ENCODE data around the gene FARP1. TPM values are rescaled to one million over a fixed set of nuclear protein-coding genes. Genes with fewer than 3 reads are reported as not detected.

Gene FARP1
- total RNA-seq, 2 donors from 2014 or later: 89.5 to 93.6 TPM

GRCh38 chr13:98470920-98471319 is 328.0 kb downstream of the FARP1 start:
- intact Hi-C loops (cut with DNase I): no loop called here
- H3K36me3 ChIP-seq (replicated peaks in 1 of 2; ENCODE audit: insufficient read depth in 1 of 2, low read depth in 2 of 2): no peaks in the 10 kb centered on the region
- 82 to 85% methylated on average over 6 of the region's 6 CpGs for WGBS, 2 donors
- H3K9me3 ChIP-seq: no peaks in the 10 kb centered on the region
- TF ChIP-seq CTCF (IDR thresholded peaks at IDR 0.05) (no peak), POLR2A (IDR thresholded peaks at IDR 0.05) (no peak)
- H3K4me3 ChIP-seq: no peak overlapping the region
- no peak overlapping the region for H3K27ac ChIP-seq
- ATAC-seq (no peak), DNase-seq (no peak)
- H3K4me1 ChIP-seq: peaks cover 55% of the 10 kb centered on the region
- H3K27me3 ChIP-seq: no peaks in the 10 kb centered on the region

- Histone ChIP-seq H3K27ac (peak overlapping the region in 1 of 4 donors; percentile 29), H3K27me3 (no peaks in the 10 kb centered on the region), H3K4me3 (no peak overlapping the region), H3K9me3 (no peaks in the 10 kb centered on the region), H3K4me1 (peaks cover 54% of the 10 kb centered on the region), H3K36me3 (replicated peaks in 1 of 2; ENCODE audit: insufficient read depth in 1 of 2, low read depth in 2 of 2) (no peaks in the 10 kb centered on the region)
- no peak for ATAC-seq
- DNase-seq: no peak
- TF ChIP-seq POLR2A (IDR thresholded peaks at IDR 0.05) (no peak), CTCF (IDR thresholded peaks at IDR 0.05) (no peak)
- WGBS, 2 donors: 86 to 89% methylated on average over 10 of the region's 10 CpGs
- intact Hi-C loops (cut with DNase I): no loop called here
These were observed 329.0 kb downstream of the FARP1 start for GRCh38 chr13:98471934-98472333.

GRCh38 chr13:98473135-98473787 is 330.4 kb downstream of the FARP1 start:
- Histone ChIP-seq H3K4me1 (peaks cover 50% of the 10 kb centered on the region), H3K36me3 (replicated peaks in 1 of 2; ENCODE audit: insufficient read depth in 1 of 2, low read depth in 2 of 2) (no peaks in the 10 kb centered on the region), H3K27me3 (no peaks in the 10 kb centered on the region), H3K9me3 (no peaks in the 10 kb centered on the region), H3K27ac (peak overlapping the region; percentile 46 to 83 (median 51)), H3K4me3 (no peak overlapping the region)
- peak; percentile 16 for ATAC-seq
- 17 to 25% methylated on average over 5 of the region's 5 CpGs for WGBS, 2 donors
- TF ChIP-seq POLR2A (IDR thresholded peaks at IDR 0.05): no peak
- no peak for TF ChIP-seq CTCF (IDR thresholded peaks at IDR 0.05)
- intact Hi-C loops (cut with DNase I): no loop called here
- peak in 3 of 4 donors; percentile 23 to 50 (median 36) for DNase-seq

- no peaks in the 10 kb centered on the region for H3K9me3 ChIP-seq
- H3K27ac ChIP-seq: peak overlapping the region; percentile 46 to 83 (median 51)
- WGBS, 2 donors: 12 to 26% methylated on average over 7 of the region's 7 CpGs
- H3K27me3 ChIP-seq: no peaks in the 10 kb centered on the region
- peaks cover 46% of the 10 kb centered on the region for H3K4me1 ChIP-seq
- no peak overlapping the region for H3K4me3 ChIP-seq
- ATAC-seq: peak; percentile 1
- intact Hi-C loops (cut with DNase I): no loop called here
- TF ChIP-seq CTCF (IDR thresholded peaks at IDR 0.05) (no peak), POLR2A (IDR thresholded peaks at IDR 0.05) (no peak)
- no peaks in the 10 kb centered on the region for H3K36me3 ChIP-seq (replicated peaks in 1 of 2; ENCODE audit: insufficient read depth in 1 of 2, low read depth in 2 of 2)
- DNase-seq: no peak
These were observed 330.9 kb downstream of the FARP1 start for GRCh38 chr13:98473788-98474144.

GRCh38 chr13:98474292-98474691 is 331.4 kb downstream of the FARP1 start:
- Histone ChIP-seq H3K27ac (peak overlapping the region; percentile 46 to 83 (median 51)), H3K4me1 (peaks cover 43% of the 10 kb centered on the region), H3K27me3 (no peaks in the 10 kb centered on the region), H3K36me3 (replicated peaks in 1 of 2; ENCODE audit: insufficient read depth in 1 of 2, low read depth in 2 of 2) (no peaks in the 10 kb centered on the region), H3K9me3 (no peaks in the 10 kb centered on the region), H3K4me3 (no peak overlapping the region)
- intact Hi-C loops (cut with DNase I): no loop called here
- 76 to 83% methylated on average over 10 of the region's 10 CpGs for WGBS, 2 donors
- DNase-seq (no peak), ATAC-seq (no peak)
- TF ChIP-seq CTCF (IDR thresholded peaks at IDR 0.05) (no peak), POLR2A (IDR thresholded peaks at IDR 0.05) (no peak)

Data from body of pancreas (tissue), 4 donors.